ENCODE data around the gene C9orf43. TPM values are rescaled to one million over a fixed set of nuclear protein-coding genes. Genes with fewer than 3 reads are reported as not detected.
"Not testable (repeated sequence)": the region's sequence is repeated elsewhere in the genome, so short reads cannot be mapped to it uniquely, and the experiment has no call there.

Gene C9orf43
- total RNA-seq, 1 experiment from 2014 or later, result 0.05 TPM

DNA sequence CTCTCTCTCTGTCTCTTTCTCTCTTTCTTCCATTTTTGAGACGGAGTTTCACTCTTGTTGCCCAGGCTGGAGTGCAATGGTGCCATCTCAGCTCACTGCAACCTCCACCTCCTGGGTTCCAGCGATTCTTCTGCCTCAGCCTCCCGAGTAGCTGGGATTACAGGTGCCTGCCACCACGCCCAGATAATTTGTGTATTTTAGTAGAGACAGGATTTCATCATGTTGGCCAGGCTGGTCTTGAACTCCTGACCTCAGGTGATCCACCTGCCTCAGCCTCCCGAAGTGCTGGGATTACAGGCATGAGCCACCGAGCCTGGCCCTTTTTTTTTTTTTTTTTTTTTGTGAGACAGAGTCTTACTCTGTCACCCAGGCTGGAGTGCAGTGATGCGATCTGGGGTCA is 29.1 kb upstream of the C9orf43 start:
- not testable (repeated sequence) for DNase-seq (ENCODE audit: low read depth)

DNA sequence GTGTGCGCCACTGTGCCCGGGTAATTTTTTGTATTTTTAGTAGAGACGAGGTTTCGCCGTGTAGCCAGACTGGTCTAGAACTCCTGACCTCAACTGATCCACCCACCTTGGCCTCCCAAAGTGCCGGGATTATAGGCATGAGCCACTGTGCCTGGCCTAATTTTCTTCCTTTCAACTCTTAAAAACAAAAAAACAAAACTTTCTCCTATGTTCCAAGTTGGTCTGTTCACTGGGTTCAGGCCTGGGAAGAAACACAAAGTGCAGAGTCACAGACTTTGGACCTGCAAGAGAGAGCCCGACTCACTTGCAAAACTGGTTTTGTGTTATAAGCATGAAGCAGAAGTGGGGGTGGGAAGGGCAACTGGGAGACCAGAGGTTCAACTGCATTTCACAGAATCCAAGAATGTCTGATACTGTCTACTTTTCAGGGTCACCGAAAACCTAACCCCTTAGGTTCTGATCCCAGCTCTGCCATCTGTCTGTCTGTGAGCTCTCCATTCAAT is 28.6 kb upstream of the C9orf43 start:
- DNase-seq (ENCODE audit: low read depth), result no peak

- DNase-seq (ENCODE audit: low read depth), result no peak
These were observed 23.8 kb upstream of the C9orf43 start for GRCh38 chr9:113386571-113387393.

- no peak for DNase-seq (ENCODE audit: low read depth)
These were observed 22.9 kb upstream of the C9orf43 start for GRCh38 chr9:113387560-113388230.

- DNase-seq (ENCODE audit: low read depth), result no peak
These were observed 21.7 kb upstream of the C9orf43 start for GRCh38 chr9:113388833-113389232.

- DNase-seq (ENCODE audit: low read depth), result no peak
These were observed 21.1 kb upstream of the C9orf43 start for GRCh38 chr9:113389451-113389850.

GRCh38 chr9:113390192-113390960 is 20.2 kb upstream of the C9orf43 start:
- no peak for DNase-seq (ENCODE audit: low read depth)

DNA sequence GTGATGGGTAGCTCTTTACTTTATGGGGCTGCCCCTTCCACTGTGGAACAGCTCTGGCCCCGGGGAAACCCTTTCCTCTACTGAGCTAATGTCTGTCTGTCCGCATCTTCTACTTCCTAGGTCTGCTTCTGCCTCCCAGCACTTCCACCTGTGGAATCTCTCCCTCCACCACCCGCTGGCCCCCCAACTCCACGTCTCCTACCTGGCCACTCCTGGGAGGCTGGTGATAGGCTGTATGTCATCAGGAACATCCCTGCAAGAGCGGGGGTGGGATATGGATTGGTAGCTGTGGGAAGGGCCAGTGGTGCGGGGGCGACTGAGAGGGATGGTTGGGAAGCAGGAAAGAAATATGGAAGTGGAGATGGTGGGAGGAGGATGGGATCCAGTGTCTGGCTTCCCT is 18.6 kb upstream of the C9orf43 start:
- DNase-seq (ENCODE audit: low read depth), result no peak

GRCh38 chr9:113393281-113393680 is 17.3 kb upstream of the C9orf43 start:
- no peak for DNase-seq (ENCODE audit: low read depth)

DNA sequence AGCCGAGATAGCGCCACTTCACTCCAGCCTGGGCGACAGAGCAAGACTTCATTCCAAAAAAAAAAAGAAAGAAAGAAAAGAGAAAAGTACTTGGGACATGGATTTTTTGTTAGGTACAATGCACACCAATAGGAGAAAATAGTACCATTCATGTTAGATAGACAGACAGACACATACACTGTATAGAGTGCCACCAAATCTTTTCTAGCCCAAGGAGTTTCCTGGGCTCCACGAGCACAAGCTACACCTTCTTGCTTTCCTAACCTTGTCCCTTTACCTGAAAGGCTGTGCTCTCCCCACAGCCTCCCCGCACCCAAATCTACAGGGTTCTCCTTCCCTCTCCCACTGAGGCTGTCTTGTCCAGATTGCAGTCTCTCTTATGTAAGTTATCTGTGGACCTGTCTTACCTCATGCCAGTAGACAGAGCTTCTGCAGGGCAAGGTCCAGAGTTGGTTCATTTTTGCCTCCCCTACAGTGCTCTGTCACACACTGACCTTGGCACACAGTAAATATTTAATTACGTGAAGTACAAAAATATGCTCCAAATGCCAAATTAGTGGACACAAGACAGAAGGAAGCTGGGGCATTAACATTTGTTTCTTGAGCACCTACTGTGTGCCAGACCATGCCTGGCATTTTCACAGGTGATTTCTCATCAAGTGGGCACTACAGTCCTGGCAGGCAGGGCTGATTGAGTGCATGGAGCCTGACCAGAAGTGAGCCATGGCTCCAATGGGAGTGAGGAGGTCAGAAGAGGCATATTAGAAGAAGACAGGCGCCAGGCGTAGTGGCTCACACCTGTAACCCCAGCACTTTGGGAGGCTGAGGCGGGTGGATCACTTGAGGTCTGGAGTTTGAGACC is 15.3 kb upstream of the C9orf43 start:
- DNase-seq (ENCODE audit: low read depth), result no peak

GRCh38 chr9:113397203-113397631 is 13.3 kb upstream of the C9orf43 start:
- DNase-seq (ENCODE audit: low read depth), result no peak

DNA sequence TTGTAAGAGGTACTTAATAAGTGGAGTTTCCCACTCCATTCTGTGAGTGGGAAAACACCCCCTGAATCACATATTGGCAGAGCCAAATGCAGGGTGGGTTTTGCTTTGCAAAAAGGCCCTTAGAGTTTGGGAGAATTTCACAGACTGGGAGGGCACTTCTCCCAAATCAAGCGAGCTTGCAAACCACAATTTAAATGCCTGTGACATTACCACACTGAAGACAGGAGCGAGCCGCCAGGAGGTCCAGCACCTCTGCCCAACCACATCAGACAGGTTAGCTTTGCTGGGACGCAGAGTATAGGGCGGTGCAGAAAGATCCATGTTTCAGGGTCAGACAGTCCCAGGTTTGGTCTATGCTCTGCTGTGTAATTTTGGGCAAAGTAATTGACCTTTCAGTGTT is 11.8 kb upstream of the C9orf43 start:
- DNase-seq (ENCODE audit: low read depth), result peak; percentile 72

- DNase-seq (ENCODE audit: low read depth), result no peak
These were observed 10.8 kb upstream of the C9orf43 start for GRCh38 chr9:113399646-113400200.

- peak; percentile 98 for DNase-seq (ENCODE audit: low read depth)
These were observed 9.3 kb upstream of the C9orf43 start, which contains the start of gene ALAD for GRCh38 chr9:113401027-113401792. TSS of gene ALAD (minus strand) at chr9:113401284. CDS start at chr9:113393559, 7,725 bp downstream.

GRCh38 chr9:113403646-113404045 is 6.9 kb upstream of the C9orf43 start:
- no peak for DNase-seq (ENCODE audit: low read depth)

- not testable (repeated sequence) for DNase-seq (ENCODE audit: low read depth)
These were observed 4.2 kb upstream of the C9orf43 start for GRCh38 chr9:113406353-113406752.

DNA sequence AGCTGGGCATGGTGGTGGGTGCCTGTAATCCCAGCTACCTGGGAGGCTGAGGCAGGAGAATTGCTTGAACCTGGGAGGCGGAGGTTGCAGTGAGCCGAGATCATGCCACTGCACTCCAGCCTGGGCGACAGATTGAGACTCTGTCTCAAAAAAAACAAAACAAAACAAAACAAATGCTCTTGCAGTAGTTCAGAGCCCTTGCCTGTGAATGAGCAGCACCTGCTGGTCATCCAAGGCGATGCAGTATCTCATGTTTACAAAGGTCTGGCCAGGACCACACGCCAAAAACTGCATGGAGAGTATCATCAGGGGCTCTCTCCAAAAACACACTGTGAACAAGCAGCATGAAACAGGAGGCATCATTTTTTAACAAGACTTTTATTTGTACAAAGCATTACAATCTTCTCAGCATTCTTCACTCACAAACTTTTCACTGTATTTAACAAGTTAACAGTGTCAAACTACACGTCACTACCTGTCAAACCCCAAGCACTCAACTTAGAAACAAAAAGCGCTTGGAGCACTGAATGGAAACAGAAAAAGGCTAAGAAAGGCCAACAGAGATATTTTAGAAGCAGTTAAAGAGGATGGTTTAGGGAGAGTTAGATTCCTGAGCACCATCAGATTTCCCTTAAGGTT is 3.6 kb upstream of the C9orf43 start:
- DNase-seq (ENCODE audit: low read depth), result peak; percentile 68

DNA sequence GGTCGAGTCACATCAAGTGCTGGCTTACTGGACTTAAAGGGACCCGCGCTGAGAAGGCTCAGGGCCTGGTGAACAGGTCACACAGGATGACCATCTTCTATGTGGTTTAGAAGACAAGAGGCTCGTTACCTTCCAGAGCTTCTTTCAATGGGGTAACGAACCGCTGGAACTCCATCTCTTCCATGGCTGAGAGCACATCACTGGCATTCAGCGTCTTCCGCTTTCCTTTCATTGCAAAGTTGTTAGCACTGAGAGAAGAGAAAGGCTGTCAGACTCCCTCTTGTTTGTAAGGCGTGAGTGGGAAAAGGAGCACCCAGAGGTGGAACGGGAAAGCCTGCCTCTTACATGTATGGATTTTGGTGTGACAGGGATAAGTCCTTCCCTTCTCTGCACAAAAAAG is 1.1 kb upstream of the C9orf43 start:
- DNase-seq (ENCODE audit: low read depth), result peak; percentile 8

DNA sequence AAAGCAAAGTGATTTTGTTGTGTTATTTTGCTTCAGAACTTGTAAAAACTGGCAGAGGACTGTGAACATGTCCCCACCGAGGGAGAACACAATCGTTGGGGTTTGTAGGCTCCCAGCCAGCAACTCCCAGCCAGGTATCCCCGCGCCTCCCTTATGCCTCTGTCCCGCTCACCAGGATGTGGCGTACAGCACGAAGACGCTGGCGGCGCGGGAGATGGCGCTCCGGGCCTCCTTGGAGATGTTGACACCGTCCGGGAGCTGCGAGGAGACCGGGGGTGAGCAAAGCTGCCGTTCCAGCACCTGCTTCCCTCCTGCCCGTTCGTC is 702 bp upstream of the C9orf43 start:
- DNase-seq (ENCODE audit: low read depth), result no peak

Measured in M059J (cell line).